AG08396 (cell line): ENCODE data around the gene ATP6V0D1.

Source experiments
- DNase-seq: peaks from one replicate; pipeline ENCODE4 v3.0.0; 2012; ENCODE audit warnings: low spot score, mixed read lengths

The ATP6V0D1 gene

DNA sequence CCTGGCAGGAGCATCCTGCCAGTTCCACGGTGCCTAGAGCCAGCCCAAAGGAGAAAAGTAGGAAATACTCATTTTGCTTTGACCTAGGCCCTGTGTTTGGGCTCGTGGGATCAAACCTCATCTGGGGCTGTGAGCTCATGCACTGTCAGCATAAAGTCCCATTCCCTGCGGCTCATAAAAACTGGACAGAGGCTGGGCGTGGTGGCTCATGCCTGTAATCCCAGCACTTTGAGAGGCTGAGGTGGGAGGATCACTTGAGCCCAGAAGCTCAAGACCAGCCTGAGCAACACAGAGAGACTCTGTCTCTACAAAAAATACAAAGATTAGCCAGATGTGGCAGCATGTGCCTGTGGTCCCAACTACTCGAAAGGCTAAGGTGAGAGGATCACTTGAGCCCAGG is 17.9 kb downstream of the ATP6V0D1 start:
- DNase-seq = no peak

- DNase-seq = no peak
Observed at GRCh38 chr16:67462279-67462655, 18.7 kb downstream of the ATP6V0D1 start.

DNA sequence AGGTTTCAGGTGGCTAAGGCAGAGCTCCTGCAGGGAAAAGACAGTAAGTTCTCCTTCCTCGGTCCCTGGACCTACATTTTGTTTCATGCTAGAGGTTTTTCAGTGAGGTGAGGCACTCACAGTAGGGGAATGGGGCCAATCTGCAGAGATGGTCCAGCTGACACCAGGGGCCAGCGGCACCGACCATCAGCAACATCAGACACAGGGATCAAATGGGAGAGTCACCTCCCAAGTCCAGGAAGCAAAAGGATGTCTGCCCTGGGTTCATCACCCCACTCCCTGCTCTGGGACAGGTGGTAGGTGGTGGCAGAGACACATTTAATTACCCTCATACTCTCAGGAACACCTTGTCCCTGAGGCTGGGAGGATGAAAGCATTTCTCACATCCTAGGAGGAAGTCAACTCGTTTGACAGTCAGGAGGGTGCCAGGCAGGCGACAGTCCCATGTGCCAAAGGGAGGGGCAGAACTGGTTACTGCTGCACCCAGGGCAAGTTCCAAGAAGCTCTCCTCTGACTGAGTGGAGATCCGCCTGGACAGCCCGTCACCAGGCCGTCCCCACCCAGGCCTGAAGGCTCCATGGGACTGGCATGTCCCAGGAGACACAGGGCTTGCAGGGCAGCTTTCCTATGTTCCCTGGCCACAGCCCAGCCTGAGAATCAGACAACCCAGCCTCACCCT is 19.2 kb downstream of the ATP6V0D1 start:
- no peak for DNase-seq

- no peak for DNase-seq
Observed at GRCh38 chr16:67460961-67461360, 20.0 kb downstream of the ATP6V0D1 start.

DNA sequence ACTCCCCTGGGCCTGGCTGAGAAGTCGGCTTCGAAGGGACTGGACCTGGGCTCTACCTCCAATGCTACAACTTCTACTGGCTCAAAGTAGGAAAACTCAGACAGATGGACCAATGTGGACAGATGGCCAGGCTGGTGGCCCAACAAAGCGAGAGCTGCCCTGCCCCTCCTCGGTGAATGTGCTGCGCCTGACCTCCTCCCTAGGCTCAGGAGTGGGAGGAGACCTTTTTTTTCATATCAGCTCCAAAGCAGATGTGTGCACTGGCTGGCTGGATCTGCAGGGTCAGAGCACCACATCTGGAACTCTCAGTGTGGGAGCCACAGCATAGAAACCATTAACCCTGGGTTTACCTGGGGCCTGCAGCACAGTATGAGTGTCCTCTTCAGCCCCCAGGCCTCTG is 20.8 kb downstream of the ATP6V0D1 start:
- no peak for DNase-seq

DNA sequence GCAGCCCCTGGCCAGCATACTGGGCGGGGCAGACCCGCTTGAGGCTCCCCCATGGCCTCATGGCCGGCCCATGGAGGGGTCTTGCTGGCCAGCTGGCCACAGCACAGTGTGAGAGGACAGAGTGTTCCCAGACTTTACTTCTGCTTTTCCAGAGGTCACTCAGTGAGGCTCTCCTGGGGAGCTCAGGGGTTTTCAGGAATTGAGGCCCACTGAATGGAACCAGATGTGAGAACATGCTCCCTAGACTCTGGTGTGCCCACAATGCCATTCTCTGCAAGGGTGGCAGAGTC is 21.2 kb downstream of the ATP6V0D1 start:
- no peak for DNase-seq

DNA sequence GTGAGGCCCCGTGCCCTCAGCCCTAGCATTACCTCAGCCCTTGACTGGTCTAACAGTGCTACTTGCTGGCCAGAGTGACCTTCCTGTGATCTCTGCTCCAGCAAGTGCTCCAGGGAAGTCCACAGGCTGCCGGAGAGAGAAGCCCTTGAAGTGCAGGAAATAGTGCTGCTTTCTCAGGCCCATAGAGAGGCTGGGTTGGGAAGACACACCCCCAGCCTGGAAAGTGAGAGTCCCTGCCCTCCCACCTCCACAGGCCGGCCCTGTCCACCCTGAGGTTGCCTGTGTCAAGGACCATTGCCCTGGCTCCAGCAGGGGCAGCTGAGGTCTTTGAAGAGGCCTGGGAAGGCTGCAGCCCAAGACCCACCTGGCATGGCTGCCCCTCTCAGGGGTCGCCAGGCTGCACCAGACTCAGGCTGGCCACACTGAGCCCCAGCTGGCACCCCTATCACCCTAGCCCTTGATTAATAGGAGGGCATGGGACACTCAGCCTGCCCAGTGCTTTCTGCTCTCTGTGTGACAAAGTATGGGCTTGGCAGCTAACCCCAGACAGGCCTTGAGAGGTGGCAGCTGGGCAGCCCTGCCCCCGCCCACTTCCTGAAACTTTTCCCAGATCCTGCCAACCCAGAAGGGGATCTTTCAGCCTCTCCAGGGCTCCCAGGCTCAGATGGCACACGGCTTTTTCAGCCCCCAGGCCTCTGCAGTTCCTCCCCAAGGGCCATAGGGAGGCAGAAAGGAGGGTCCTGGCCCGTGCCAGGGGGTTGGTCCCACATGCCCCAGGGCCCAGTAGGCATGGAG is 21.7 kb downstream of the ATP6V0D1 start:
- DNase-seq = peak; percentile 25

DNA sequence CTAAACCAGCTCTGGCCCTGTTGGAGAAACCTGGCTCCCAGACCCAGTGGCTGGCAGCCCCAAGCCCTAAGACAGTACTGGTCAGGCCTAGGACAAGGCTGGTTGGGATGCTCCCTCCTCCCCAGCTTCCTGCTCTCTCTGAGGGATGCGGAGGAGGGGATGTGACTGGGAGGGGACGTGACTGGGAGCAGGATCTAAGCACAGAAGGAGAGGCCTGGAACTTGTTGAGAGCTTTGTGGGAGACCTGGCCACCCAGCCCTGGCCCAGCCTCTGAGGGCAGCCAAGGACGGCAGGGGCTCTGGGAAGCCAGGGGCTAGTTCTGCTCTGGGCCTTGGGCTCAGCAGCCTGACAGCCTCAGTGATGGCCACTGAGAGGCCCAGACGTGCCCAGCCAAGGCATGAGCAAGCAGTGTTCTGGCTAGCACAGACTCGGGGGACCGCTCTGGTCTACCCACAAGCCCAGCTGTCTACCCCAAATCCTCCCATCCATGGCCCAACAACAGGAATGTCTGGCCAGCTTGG is 22.8 kb downstream of the ATP6V0D1 start:
- DNase-seq = no peak

DNA sequence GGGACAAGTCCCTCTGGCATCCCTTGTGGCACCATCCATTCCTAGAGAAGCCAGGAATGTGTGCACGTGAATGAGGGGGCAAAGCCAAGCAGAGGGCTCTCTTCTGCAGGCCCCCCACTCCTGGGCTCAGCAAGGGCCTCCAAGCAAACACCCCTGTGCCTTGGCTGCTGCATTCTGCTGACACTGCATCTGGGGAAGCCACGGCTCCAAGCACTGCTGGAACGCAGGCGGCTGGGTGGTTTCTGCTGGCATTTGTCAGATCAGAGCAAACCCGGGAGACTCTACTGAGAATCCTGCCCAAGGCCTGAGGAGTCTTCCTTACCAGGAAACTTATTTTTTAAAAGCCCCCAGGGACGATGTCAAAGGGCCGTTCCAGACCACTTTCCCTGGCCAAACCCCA is 23.3 kb downstream of the ATP6V0D1 start:
- DNase-seq = no peak

GRCh38 chr16:67456391-67457081 is 24.4 kb downstream of the ATP6V0D1 start:
- DNase-seq = peak; percentile 87

DNA sequence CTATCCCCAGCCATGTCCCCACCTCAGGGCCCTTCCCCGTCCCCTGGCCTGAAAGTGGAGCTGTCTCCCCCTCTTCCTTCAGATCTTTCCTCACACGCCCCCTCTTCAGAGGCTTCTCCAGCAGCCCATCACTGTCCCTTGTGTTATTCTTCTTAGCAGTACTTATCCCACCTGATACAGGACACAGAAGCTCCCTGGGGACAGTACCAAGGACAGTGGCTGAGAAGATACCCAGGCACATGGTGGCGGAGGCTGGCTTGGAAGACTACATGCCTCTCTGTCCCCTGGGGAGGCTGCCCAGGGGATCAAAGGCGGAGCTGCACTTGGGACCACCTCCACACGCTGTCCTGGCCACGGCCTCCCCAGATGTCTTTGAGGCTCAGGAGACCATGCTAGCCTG is 26.1 kb downstream of the ATP6V0D1 start:
- DNase-seq = no peak

- no peak for DNase-seq
Observed at GRCh38 chr16:67454104-67454503, 26.9 kb downstream of the ATP6V0D1 start.

GRCh38 chr16:67451704-67452435 is 29.1 kb downstream of the ATP6V0D1 start:
- no peak for DNase-seq

DNA sequence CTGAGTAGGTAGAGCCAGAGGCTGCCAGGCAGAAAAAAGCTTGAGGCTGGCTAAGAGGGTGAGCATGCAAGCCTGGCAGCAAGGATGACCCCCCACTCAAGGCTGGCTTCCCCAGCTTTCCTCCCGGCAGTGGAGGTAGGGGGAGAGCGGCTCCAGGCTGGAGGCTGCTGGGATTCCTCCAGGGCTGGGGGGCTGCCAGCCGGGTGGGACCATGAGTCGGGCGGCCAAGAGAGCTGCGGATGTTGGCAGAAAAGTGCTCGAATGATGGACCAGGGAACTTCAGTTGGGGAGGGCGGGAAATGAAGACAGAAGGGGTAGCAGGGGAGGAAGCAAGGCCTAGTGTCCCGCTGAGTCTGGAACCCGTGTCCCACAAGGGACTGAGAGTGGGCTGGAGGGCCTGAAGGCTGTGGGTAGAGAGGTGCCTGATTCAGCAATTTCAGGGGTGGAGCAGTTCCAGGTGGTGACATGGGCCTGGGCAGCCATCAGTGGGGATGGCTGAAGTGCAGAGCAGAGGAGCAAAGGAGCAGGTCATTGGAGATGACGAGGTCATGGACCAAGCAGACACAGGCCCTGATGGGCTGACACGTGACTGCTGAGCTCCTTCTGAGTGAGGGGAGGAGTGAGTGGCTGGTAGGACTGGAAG is 29.8 kb downstream of the ATP6V0D1 start:
- no peak for DNase-seq

DNA sequence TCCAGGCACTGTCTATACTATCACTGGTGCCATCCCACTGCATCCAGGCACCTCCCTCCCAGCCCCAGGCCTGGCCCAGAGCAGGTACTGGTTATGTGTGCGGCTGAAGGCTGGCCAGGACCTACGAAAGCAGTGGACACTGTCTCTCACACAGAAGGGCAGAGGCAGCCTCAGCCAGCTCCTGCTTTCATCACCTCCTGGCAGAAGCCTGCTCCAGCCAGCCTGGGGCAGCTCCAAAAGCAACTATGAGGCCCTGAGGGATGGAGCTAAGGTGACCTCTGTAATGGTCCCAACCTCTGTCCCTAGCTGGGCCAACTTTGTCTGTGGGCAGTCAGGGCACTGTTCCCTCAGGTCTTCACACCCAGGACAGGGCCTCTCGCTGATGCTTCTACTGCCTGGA is 31.2 kb downstream of the ATP6V0D1 start:
- DNase-seq = no peak

DNA sequence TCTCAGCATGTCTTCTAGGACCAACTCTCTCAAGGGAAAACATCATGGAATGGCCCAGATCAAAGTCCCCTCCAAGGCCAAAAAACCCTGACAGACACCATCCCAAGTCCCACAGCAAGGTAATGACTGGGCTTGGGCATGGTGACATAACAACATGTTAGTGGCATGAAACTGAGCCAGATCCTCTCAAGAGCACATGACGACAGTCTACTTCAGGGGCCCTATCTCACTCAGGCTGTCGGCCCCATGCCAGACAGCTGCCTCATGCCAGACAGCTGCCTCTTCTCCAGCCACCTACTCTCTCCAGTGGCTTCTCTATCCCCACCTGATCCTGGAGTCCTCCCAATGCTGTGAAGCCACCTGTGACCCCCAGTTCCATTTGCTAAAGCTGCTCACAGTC is 31.6 kb downstream of the ATP6V0D1 start:
- DNase-seq = no peak

DNA sequence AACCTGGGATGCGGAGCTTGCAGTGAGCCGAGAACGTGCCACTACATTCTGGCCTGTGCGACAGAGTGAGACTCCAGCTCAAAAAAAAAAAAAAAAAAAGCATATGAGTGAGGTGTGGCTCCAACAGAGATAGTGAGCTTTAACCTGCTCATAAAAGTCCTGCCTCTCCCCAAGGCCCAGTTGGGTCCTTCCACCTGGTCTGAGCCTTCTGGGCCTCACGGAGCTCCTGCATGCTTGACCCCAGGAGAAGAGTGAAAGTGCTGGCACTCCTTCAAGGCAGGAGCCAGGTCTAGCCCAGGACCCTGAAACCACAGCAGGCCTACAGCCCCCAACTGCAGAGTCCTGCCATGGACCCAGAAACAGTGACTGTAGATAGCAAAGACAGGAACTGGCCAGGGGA is 32.4 kb downstream of the ATP6V0D1 start:
- no peak for DNase-seq

DNA sequence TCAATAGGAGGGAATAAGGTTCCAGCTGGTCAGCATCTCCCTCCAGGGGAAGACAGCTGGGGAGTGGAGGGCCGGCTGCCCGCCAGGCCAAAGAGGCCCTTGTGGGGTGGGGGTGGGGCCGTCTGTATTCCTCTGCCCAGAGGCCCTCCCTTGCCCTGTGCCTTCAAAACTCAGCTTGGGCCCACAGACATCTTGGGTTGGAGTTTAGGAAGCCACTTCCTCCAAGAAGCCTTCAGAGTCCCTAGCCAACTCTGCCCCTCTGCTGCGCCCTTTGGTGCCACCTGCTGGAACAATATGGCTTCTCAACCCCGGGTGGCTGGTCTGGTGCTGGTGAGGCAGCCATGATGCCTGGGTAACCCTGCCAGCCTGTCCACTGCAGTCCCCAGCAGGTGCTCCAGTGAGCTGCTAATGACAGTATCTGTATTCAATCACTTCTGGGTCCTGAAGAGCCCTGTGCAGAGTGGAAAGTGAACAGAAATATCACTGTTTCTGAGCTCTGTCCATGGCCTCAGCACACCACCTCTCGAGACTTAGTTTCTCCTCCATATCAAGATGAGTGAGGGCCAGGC is 33.4 kb downstream of the ATP6V0D1 start:
- peak; percentile 53 for DNase-seq

GRCh38 chr16:67446968-67447507 is 33.9 kb downstream of the ATP6V0D1 start:
- no peak for DNase-seq

DNA sequence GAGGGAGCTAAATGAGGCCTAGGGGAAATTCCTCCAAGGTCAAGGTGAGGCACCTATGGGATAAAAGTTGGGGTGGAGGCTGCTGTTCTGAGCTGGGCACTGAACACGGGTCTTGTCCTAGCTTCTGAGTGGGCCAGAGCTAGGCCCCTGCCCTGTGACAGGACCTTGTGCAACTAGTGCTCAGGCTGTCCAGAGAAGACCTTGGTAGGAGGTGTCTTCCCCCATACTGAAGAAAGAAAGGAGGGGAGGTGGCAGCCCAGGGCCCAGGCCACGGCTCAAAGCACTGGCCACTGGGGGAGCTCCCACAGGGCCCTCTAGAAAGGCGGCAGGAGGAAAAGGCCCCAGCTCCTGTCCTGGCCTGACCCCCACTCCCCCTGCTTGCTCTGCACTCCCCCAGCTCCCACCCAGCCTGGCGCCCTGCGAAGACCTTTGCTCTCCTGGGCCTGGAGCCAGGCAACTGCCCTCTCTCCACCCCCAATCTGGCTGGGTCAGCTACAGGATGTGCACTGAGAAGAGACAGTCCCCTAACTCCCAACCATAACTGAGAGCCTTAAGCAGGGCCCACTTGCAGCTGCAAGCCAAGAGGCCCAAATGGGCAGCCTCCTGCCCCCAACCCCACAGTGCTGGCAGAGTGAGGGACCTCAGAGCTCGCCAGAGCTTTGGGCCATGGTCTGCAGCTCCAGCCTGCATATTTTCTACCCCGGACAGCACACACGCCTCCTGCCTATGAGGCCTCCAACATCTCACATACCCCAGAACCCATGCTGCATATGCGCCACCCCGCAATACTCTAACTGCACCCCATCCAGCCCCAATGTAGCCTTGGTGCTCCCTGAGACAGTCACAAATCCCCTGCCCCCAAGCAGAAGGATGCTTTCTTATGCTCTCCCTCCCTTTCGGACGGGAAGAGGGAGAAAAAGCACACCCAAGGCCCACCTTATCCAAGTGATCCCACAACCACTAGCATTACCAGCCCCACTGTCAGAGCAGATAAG is 34.7 kb downstream of the ATP6V0D1 start:
- DNase-seq = peak; percentile 18
